H1 (cell line): ENCODE measurements around the gene POMT2. TPM values are rescaled to one million over a fixed set of nuclear protein-coding genes. Genes with fewer than 3 reads are reported as not detected.

Experiments
- EGR1 ChIP-seq: IDR thresholded peaks from 2 replicates; pipeline ENCODE4 v1.6.1; 2011; ENCODE audit warnings: low read depth, low read length, borderline replicate concordance
- EP300 ChIP-seq, 2 experiments: IDR thresholded peaks; 1 replicate in 1 of 2; 2 replicates in 1 of 2; pipeline ENCODE4 v1.6.1; 2011 to 2012; ENCODE audit warnings: low read depth in 2 of 2, low read length in 2 of 2, mild to moderate bottlenecking in 2 of 2, borderline replicate concordance in 1 of 2, inconsistent platforms in 1 of 2, moderate library complexity in 1 of 2
- TBP ChIP-seq: IDR thresholded peaks from 2 replicates; pipeline ENCODE4 v1.6.1; 2011; ENCODE audit warnings: low read depth, low read length, improper control_type of control experiment
- polyA plus RNA-seq, 7 experiments: library from polyadenylated mRNA; depleted of rRNA in 3 of 7; stranded (reverse) in 5 of 7; unstranded in 2 of 7; fragments of >200 nt in 5 of 7; fragments of 200-250 nt in 2 of 7; gene quantifications; 1 replicate in 5 of 7; 2 replicates in 1 of 7; 4 replicates in 1 of 7; pipeline versions ENCODE4 v1.2.1 to v1.2.3, GENCODE V29; 2011 to 2013; ENCODE audit warnings: missing spikeins in 2 of 7, mixed read lengths in 2 of 7
- total RNA-seq: library from RNA; stranded (reverse); fragmentation: NEBNext Ultra II Directional; extraction: Animal tissue kit (Norgen Biotek cat#: 25700); gene quantifications from 2 replicates; pipeline ENCODE4 v1.2.1, GENCODE V29; 2021

POMT2 gene
- total and polyA plus RNA-seq, 2 of the 8 experiments (the other 6 are each of a cell fraction or from before 2014, with no cell fraction given): 20.8 to 44.9 TPM

DNA sequence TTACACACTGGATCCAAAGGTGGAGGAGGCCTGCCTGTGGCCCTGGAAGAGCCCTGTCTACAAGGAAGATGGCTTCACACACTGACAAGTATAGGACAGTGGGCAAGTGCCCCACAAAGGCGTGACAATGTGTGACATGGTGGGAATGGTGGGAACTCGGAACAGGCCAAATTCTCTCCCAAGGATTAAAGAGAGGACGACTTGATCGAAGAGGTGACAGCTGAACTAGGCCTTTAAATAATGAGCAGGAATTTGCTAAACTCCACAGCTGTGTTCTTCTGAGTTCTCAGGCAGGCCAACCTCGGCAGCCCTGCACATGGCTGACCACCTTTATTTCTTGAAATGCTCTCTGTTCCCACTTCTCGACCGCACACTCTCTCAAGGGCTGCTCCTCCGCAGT, 23.8 kb downstream of the POMT2 start (continued):
- TF ChIP-seq EP300 (IDR thresholded peaks at IDR 0.05; ENCODE audit: borderline replicate concordance in 1 of 2, low read depth in 2 of 2, low read length in 2 of 2): no peak
- TF ChIP-seq TBP: no peak
- TF ChIP-seq EGR1: no peak
